Activated CD8-positive, alpha-beta memory T cell treated with anti-CD3 and anti-CD28 coated beads for 24 hours (primary cell): ENCODE data around the gene SPTBN1.

Experiments
- DNase-seq: peaks from one replicate; pipeline ENCODE4 v3.0.0-alpha.2; 2020

SPTBN1 gene

DNA sequence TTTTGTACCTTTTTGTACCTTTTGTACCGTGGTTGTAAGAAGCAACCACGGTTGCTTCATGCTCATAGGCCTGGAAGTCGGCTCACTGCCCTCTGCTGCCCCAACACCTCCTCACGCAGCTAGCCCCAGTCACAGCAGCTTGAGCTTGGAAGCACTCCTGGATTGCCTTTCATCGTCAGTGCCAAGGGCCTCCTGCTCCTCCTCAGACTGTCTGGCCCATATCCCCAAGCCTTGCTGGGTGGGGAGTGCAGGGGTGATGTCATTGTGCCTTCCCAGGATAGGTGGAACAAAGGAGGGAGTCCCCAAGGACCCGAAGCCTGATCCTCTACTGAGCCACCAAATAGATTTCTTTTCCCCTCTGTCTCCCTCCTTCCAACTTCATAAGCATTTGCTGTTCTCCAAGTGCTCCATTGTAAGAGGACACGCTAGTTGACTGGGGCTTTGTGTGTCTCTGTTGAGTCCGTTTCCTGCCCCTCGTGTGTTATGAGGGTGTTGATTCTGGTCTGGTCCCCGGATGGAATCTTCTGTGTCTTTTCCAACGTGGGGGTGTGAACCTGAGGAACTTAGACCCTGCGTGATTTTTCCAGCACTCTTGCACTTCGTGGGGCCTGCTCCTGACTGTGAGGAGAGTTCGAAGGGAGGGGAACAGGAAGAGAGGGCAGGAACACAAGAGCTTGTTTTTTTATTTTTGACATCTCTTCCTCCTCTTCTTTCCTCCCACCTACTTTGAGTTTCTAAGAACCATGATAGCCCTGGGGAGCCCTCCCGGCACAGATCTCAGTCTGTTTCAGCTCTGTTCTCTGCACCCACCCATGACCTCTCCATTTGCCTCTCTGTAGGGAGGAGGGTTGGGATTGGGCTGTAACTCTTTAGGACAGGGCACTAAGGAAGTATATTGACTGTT, 140.1 kb downstream of the SPTBN1 start:
- peak; percentile 75 for DNase-seq

- peak; percentile 64 for DNase-seq
Observed at GRCh38 chr2:54597153-54597848, 141.2 kb downstream of the SPTBN1 start.

- DNase-seq = no peak
Observed at GRCh38 chr2:54598347-54599325, 142.5 kb downstream of the SPTBN1 start.

DNA sequence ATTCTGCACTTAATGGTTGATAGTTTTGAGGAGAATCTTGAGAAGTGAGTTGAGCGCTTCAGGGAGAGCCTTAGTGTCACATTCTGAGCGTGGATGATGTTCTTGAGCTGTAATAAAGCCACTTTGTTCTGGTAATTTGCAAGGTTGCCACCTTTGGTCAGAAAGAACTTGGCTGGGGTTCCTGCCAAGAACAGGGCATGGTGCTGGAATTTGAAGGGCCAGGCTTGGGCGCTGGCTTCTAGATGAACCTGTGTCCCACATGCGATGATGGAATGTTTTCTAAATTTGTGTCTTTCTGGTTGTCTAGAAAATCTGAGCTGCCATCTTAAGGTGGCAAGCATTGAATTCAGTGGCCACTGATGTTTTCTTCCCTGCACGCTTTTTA, 143.2 kb downstream of the SPTBN1 start:
- no peak for DNase-seq

- no peak for DNase-seq
Observed at GRCh38 chr2:54599914-54600313, 143.8 kb downstream of the SPTBN1 start.

- DNase-seq = no peak
Observed at GRCh38 chr2:54601339-54601738, 145.2 kb downstream of the SPTBN1 start.

DNA sequence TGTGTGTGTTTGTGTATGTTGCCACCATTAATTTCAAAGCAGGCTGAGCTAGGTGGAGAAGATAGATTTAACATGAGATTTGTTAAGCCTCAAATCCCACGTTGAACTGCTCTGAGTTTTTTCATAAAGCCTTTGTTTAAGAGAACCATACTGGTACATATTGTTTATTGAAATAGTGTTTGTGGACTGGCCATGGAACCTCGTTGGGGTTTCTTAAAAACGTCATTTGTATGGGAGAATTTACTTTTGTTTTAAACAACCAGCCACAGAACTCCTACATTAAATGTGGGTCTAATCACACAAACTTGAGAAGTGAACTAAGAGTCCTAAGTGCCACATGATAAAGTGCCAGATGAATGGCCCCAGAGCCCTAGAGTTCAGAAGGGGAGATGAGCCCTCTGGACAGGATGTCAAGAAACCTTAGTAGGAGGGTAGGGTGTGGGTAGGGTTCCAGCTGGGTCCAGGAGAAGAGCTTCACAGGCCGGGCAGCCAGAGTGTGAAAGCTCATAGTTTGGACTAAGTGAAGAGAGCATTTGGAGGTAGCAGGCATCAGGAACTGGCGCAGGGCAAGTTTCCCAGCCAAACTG, 146.7 kb downstream of the SPTBN1 start:
- no peak for DNase-seq

DNA sequence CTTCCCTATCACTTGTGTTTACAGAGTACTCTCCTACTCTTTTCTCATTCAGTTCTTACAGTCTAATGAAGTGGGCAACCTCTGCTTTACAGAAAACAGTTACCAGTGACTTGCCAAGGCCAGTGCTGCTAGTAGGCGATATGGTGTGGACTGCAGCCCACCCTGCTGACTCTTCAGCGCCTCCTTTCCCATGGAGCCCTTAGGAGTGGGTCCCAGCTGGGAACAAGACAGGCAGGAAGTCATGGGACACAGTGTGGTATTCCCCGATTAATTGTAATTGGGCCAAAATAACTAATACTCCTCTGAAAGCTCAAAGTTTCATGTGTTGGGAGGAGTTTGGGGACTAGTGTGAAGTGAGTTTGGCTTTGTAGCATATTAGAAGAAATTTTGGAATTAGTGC, 147.2 kb downstream of the SPTBN1 start:
- no peak for DNase-seq

DNA sequence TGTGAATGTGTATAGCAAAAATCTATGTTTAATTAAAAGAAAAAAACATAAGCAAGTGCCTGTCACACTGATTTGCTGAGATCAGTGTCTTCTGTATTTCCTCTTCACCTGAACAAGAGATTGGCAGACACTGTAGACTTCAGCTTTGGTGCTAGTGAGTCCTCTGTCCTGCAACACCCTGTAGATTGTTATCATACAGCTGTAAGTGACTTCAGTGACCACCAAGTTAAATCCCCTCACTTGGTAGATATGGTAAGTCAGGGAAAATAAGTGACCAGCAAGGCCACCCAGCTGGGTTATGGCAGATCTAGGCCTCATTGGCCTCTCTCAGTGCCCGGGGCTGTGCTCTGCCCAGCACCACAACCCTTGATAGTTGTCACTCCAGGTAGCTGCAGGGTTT, 147.7 kb downstream of the SPTBN1 start:
- no peak for DNase-seq

DNA sequence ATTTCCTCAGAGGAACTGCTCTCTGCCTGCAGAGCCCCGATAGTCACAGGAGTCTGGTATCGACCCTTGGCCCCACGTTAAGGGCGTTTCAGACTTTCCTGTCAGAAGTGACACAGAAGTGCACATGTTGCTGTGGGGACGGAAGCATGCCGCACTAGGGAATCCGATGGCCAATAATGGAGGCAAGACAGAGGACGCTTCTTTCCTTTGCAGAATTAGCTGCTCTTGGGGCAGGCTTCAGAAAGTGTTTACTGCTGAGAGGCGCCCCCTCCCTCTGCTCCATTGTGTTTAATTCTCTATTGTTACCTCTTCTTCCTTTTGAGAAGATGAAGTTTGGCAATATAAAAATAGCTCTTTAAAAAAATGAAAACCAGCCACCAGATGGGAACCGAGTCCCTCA, 148.7 kb downstream of the SPTBN1 start:
- peak; percentile 71 for DNase-seq

GRCh38 chr2:54605836-54606235, 149.7 kb downstream of the SPTBN1 start:
- DNase-seq = no peak

GRCh38 chr2:54606393-54606958, 150.3 kb downstream of the SPTBN1 start:
- no peak for DNase-seq

DNA sequence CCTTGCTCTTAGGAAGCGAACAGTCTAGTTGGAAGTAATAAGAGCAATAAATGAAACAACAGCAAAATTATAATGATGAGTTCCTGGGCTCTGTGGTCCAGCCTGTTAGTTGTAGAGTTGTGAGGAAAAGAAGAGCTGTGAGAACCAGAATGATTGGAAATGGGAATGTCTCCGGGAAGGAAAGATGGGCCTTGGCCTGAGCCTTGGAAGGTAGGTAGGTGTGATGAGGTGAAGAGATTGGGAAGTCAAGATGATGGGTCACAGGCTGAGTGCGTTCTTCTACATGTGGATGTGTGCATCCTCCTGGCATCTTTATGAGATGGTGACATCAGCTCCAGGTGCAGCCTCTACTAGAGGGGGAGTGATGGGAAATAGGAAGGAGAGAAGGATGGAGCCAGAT, 152.1 kb downstream of the SPTBN1 start:
- no peak for DNase-seq

DNA sequence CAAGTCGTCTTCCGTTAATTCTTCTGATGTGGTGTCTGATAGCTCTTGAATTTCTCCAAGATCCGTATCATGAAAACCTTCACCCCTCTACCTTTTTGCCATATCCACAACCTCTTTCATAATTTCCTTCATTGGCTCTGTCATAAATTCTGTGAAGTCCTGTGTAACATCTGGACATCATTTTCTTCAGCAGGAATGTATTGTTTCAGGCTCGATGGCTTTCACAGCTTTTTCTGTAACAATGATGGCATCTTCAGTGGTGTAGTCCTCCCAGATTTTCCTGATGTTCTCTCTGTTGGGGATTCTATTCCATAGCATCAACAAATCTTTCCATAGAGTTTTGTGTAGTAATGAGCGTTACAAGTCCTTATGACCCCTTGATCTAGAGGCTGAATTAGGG, 153.1 kb downstream of the SPTBN1 start:
- no peak for DNase-seq

GRCh38 chr2:54609647-54610046, 153.5 kb downstream of the SPTBN1 start:
- no peak for DNase-seq

DNA sequence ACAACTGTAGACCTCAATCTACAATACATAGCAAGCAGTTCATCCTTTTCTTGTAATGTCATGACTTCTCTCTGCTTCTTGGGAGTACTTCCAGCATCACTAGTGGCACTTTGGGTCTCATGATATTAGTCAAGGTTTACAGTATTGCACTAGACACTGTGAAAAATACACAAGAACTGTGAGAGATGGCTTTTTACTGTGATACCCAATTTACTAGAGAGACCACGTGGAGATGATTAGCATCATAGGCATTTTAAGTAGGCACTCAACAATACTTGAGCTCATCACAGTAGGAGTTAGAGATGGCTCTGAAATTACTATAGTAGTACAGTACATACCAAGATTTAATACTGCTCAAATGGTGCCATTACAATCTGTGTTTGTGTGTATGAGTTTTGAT, 154.6 kb downstream of the SPTBN1 start:
- DNase-seq = no peak

GRCh38 chr2:54611830-54612545, 155.9 kb downstream of the SPTBN1 start:
- no peak for DNase-seq

DNA sequence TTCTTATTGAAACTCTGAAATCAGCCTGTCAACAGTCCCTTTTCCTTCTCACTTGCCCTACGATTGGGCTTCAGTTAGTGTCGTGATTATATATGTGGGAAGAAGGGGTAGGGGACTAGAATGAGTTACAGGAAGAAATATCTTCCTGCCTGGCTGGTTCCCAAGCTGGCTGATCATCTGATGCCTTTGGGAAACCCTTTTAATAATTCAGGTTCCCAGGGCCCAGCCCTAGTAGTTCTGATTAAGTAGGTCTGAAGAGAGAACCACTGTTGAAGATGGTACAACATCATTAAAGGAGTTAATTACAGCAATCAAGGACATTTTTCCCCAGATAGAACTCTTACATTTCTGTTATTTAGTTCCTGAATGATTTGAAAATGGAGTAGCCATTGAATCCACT, 157.3 kb downstream of the SPTBN1 start:
- no peak for DNase-seq

GRCh38 chr2:54613794-54614257, 157.7 kb downstream of the SPTBN1 start:
- DNase-seq = no peak

GRCh38 chr2:54614819-54615218, 158.7 kb downstream of the SPTBN1 start:
- DNase-seq = no peak

GRCh38 chr2:54615832-54616534, 159.9 kb downstream of the SPTBN1 start:
- DNase-seq = no peak
